RWPE1 (cell line): ENCODE results near the gene PIP4K2A.

Experiments used
- CTCF ChIA-PET: fragments of 350-600 bp; sonication (Branson Sonifier 250); formaldehyde crosslinking; extraction: SDS; loops from one replicate; lab custom pipeline; 2021; lab: Yijun Ruan, JAX
- POLR2A ChIA-PET: fragments of 400-600 bp; formaldehyde crosslinking; extraction: SDS; loops from one replicate; lab custom pipeline; 2020; ENCODE audit warnings: antibody characterized with exemption; ENCODE audit not compliant: low non-redundant PET; lab: Yijun Ruan, JAX
- DNase-seq: peaks from one replicate; pipeline ENCODE4 v3.0.0; 2012; ENCODE audit warnings: low spot score
- H3K27ac ChIP-seq: fragments of 450-650 bp; 2 replicates; pipeline ENCODE4 v1.5.1; 2017
- TF ChIP-seq, protein P1 (sequence below): fragments of 450-650 bp; conservative IDR thresholded peaks from 2 replicates; pipeline ENCODE4 v1.5.1; 2017; ENCODE audit warnings: low read depth, mild to moderate bottlenecking

The PIP4K2A gene

DNA sequence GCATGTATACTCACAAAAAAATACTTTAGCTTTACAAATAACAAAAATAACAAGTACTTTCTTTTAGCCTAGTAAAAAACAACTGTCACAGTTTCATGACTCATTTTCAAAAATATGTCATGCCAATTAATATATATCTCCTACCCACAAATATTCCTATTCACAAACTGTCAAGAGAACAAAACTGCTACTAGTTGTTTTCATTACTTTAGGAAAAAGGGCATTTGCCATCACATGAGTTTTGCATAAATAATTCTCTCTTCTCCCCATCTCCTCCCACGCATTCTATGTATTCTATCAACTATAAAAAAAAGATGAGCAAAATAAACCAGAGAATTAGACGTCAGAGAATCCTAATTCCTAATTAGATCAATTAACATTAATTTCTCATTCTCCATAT is 87.6 kb downstream of the PIP4K2A start:
- DNase-seq = no peak
- POLR2A ChIA-PET = no interaction called here
- TF ChIP-seq, protein P1, sequence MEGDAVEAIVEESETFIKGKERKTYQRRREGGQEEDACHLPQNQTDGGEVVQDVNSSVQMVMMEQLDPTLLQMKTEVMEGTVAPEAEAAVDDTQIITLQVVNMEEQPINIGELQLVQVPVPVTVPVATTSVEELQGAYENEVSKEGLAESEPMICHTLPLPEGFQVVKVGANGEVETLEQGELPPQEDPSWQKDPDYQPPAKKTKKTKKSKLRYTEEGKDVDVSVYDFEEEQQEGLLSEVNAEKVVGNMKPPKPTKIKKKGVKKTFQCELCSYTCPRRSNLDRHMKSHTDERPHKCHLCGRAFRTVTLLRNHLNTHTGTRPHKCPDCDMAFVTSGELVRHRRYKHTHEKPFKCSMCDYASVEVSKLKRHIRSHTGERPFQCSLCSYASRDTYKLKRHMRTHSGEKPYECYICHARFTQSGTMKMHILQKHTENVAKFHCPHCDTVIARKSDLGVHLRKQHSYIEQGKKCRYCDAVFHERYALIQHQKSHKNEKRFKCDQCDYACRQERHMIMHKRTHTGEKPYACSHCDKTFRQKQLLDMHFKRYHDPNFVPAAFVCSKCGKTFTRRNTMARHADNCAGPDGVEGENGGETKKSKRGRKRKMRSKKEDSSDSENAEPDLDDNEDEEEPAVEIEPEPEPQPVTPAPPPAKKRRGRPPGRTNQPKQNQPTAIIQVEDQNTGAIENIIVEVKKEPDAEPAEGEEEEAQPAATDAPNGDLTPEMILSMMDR = no peak
- CTCF ChIA-PET = no interaction called here
- H3K27ac ChIP-seq = no peak overlapping the region

DNA sequence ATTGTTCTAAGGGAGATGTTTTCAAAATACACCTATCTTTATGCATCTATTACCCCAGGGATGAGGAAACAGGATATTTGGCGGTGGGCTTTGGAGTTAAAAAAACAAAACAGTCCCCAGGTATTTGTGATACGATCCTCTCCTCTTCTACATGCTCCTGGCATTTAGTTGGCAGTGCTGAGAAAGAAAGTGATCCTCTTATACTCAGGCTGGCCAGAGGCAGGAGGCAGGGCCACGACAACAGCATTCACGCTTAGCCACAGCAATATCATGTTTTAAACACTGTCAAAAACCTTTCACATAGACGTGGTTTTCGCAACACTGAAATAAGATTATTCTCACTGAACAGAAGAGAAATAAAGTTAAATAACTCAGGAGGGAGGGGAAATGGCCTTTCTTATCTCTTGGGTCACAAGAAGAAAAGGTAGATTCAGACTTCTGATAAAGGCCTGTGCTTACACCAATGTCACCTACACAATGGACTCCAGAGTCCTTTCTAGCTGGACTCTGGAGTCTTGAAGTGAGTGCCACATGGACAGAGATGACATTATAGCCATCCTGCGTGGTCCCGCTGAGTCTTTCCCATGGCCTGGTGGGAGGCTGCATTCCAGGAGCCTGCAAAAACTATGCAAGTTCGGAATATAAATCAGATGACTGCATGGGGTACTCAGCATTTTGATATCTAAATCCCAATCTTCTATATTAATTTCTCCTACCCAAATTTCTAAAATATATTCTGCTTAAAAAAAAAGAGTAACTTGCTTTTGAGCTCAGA is 88.7 kb downstream of the PIP4K2A start:
- H3K27ac ChIP-seq = no peak overlapping the region
- CTCF ChIA-PET = interaction anchor here (0.5 kb wide), 1 partner anchor 454 kb away, joined by 3 read pairs; no protein-coding TSS in a partner anchor
- no peak for DNase-seq
- POLR2A ChIA-PET = no interaction called here
- TF ChIP-seq, protein P1 = no peak

DNA sequence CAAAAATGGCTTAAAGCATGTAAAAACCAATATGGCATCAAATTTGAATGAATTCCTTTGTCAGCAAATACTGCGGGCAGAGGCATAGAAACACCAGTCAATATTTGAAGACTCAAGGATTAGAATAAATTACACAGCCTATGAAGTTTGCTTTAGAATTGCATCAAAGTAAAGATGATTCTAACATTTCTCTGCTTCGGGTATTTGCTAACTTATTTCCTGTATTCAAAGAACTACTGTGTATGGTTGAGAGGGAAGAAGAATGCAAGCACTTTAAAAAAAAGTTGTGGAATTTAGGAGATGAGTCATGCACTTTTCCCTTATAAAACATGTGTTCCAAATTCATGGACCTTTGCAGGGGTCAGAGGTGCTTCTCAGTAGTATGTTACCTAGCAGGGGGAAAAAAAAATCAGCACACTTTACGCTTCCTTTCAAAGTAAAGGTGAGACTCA is 90.1 kb downstream of the PIP4K2A start:
- POLR2A ChIA-PET = no interaction called here
- H3K27ac ChIP-seq = no peak overlapping the region
- TF ChIP-seq, protein P1 = no peak
- CTCF ChIA-PET = no interaction called here
- DNase-seq = peak; percentile 29

DNA sequence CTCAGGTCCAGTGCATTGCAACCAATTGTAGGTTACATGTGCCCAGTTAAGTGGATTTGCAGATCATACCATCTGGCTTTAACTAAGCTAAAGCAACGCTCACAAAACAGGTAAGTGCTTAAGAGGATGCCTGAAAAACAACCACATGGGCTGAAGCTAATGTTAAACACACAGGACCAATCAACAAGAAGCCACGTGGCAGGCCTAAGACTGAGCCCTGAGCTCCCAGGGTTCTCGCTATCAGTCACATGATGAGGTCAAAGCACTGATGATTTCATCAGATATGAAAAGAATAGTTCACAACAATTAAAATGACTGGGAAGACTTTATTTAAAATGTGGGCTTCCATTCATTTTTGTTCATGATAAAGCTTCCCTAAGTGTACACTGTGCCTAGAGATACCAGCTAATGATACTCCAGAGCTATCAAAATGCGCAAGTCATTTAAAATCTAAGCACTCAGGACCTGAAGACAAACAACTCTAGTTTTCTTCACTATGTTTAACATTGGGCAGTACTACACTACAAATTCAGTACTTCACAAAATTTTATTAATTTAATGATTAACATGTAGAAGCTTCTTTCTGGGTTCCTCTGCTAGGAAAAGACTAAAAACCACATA is 90.6 kb downstream of the PIP4K2A start:
- no peak for DNase-seq
- peak overlapping the region; percentile 50 for H3K27ac ChIP-seq
- CTCF ChIA-PET = no interaction called here
- TF ChIP-seq, protein P1 = no peak
- POLR2A ChIA-PET = no interaction called here

DNA sequence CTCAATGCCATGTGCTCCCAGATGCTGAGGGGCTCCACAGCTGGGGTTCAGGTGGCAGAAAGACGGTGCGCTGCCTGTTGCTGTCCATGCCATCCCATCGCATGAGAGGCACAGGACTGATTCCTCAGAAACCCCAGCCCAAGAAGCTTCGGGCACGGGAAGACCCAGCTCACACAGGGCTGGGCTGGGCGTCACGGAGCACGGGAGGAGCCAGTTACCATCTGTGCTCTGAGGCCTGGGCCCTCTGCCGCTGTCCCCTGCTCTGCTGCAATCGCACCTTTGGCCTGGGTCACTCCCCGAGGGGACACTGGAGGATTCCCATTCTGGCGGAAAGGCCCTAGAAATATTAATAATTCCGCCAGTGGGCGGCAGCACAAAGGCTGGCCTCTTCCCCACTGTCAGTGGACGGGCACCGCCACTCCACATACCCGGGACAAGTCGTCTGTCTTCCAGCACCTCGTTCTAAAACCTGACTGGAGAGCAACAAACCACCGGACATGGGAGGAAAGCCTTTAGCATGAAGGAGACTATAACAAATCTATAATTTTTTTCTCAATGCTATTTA is 92.1 kb downstream of the PIP4K2A start:
- peak overlapping the region; percentile 6; the same call in 1 of the 2 replicates for H3K27ac ChIP-seq
- CTCF ChIA-PET = no interaction called here
- POLR2A ChIA-PET = no interaction called here

DNA sequence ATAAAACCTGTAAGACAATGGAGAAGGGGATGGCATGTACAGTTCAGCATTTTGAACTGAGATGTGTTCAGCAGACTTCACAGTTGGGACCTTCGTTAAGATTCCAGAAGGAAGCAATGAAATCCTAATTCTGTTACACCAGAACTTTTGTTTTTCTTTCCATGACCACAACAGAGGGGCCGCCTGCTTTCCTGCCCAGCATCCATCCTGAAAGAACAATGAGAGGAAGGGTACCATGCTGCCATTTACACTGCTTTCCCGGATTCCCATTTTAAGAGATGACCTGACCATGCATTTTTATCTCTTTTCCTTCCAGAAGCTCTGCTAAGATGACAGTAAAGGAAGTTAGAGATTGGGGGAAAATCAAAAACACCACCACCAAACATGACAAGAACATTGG is 92.7 kb downstream of the PIP4K2A start:
- no peak overlapping the region for H3K27ac ChIP-seq
- TF ChIP-seq, protein P1 = no peak
- POLR2A ChIA-PET = no interaction called here
- no peak for DNase-seq
- CTCF ChIA-PET = interaction anchor here (0.6 kb wide), 1 partner anchor 1056 kb away, joined by 5 read pairs; no protein-coding TSS in a partner anchor

More for the DNA sequence above, 92.1 kb downstream of the PIP4K2A start:
- TF ChIP-seq, protein P1 = no peak
- no peak for DNase-seq
